Endothelial cell of umbilical vein (primary cell): ENCODE results near the gene PRDM16. TPM values are rescaled to one million over a fixed set of nuclear protein-coding genes. Genes with fewer than 3 reads are reported as not detected.

Experiments
- BruUV-seq: library from RNA; stranded (reverse); fragments of 400-500 nt; replicated peaks from 2 replicates; lab custom pipeline; 2021; lab: Mats Ljungman, UMichigan
- CTCF ChIA-PET: fragments of 300-600, 350-600 bp; sonication (Branson Sonifier 250); formaldehyde crosslinking; loops from one replicate; lab custom pipeline; 2021; ENCODE audit warnings: antibody characterized with exemption, inconsistent platforms; lab: Charles Lee
- POLR2A ChIA-PET: fragments of 300-600, 350-600 bp; sonication (Branson Sonifier 250); formaldehyde crosslinking; loops from one replicate; lab custom pipeline; 2021; ENCODE audit warnings: antibody characterized with exemption, inconsistent platforms; lab: Charles Lee
- DNase-seq: peaks from one replicate; pipeline ENCODE4 v3.0.0-alpha.2; 2011; ENCODE audit warnings: low read depth, low spot score
- FAIRE-seq: peaks from 2 replicates; lab custom pipeline; 2011; peaks lifted over from hg19 to GRCh38; lab: Jason Lieb, UNC
- H2AFZ ChIP-seq: 2 replicates; pipeline ENCODE4 v1.6.0; 2012; ENCODE audit warnings: low read depth, low read length, control low read depth, inconsistent platforms
- H3K27ac ChIP-seq: 2 replicates; pipeline ENCODE4 v1.5.1; 2011; ENCODE audit warnings: low read depth, mild to moderate bottlenecking, control low read depth, low read length, moderate library complexity; ENCODE audit not compliant: insufficient read depth
- H3K27me3 ChIP-seq, 2 experiments: 2 replicates each; pipeline versions ENCODE4 v1.6.0 to v1.6.1; 2011; ENCODE audit warnings: low read length in 2 of 2, mixed read lengths in 1 of 2; ENCODE audit not compliant: control insufficient read depth in 2 of 2, insufficient read depth in 2 of 2
- H3K36me3 ChIP-seq, 2 experiments: 2 replicates in 1 of 2; 3 replicates in 1 of 2; pipeline ENCODE4 v1.5.1; 2011; ENCODE audit warnings: low read length in 2 of 2, mild to moderate bottlenecking in 1 of 2, moderate library complexity in 1 of 2; ENCODE audit not compliant: control insufficient read depth in 2 of 2, insufficient read depth in 2 of 2; ENCODE audit errors: extremely low read depth in 1 of 2
- H3K4me1 ChIP-seq: 3 replicates; pipeline ENCODE4 v1.5.1; 2011; ENCODE audit warnings: mild to moderate bottlenecking, low read length; ENCODE audit not compliant: control insufficient read depth, insufficient read depth; ENCODE audit errors: extremely low read depth
- H3K4me2 ChIP-seq: 2 replicates; pipeline ENCODE4 v1.6.1; 2011; ENCODE audit warnings: low read length, control low read depth, mixed read lengths; ENCODE audit not compliant: insufficient read depth
- H3K4me3 ChIP-seq, 3 experiments: fragments of 200-600 bp in 1 of 3; sonication (generic), shearing (Covaris generic) in 1 of 3; replicated peaks in 1 of 3; 2 replicates each; pipeline ENCODE4 v1.5.1; 2011 to 2016; ENCODE audit warnings: control low read depth in 3 of 3, low read length in 3 of 3, mild to moderate bottlenecking in 2 of 3, inconsistent platforms in 1 of 3, low read depth in 1 of 3, moderate library complexity in 1 of 3; ENCODE audit not compliant: insufficient read depth in 1 of 3
- H3K79me2 ChIP-seq: 2 replicates; pipeline ENCODE4 v1.6.0; 2012; ENCODE audit warnings: low read length, inconsistent platforms; ENCODE audit not compliant: control insufficient read depth, insufficient read depth
- H3K9ac ChIP-seq: replicated peaks from 2 replicates; pipeline ENCODE3; 2011; ENCODE audit warnings: low read length, control low read depth; ENCODE audit not compliant: insufficient read depth; ENCODE audit errors: extremely low read depth
- H3K9me1 ChIP-seq: replicated peaks from 3 replicates; pipeline ENCODE4 v1.6.0; 2011; ENCODE audit warnings: mild to moderate bottlenecking, low read length; ENCODE audit not compliant: control insufficient read depth, insufficient read depth; ENCODE audit errors: extremely low read depth
- H3K9me3 ChIP-seq: replicated peaks from 2 replicates; pipeline ENCODE4 v1.5.1; 2012; ENCODE audit warnings: low read length, inconsistent platforms; ENCODE audit not compliant: control insufficient read depth, insufficient read depth
- H4K20me1 ChIP-seq: replicated peaks from 2 replicates; pipeline ENCODE3; 2011; ENCODE audit warnings: mild to moderate bottlenecking, low read length; ENCODE audit not compliant: control insufficient read depth, insufficient read depth; ENCODE audit errors: extremely low read depth
- EZH2 ChIP-seq: IDR thresholded peaks from 2 replicates; pipeline ENCODE4 v1.6.1; 2012; ENCODE audit warnings: borderline replicate concordance, low read depth, mild to moderate bottlenecking, moderate library complexity, low read length, inconsistent platforms; ENCODE audit not compliant: severe bottlenecking
- GATA2 ChIP-seq: IDR thresholded peaks from 2 replicates; pipeline ENCODE4 v1.7.0; 2011; ENCODE audit warnings: low read depth, mild to moderate bottlenecking, moderate library complexity, mixed read lengths, low read length; ENCODE audit not compliant: insufficient read length, insufficient read depth
- JUN ChIP-seq: IDR thresholded peaks from 2 replicates; pipeline ENCODE4 v1.6.1; 2011; ENCODE audit warnings: borderline replicate concordance, low read depth; ENCODE audit not compliant: insufficient read length, insufficient read depth
- MYC ChIP-seq: IDR thresholded peaks from one replicate; pipeline ENCODE4 v1.6.1; 2011; ENCODE audit warnings: mild to moderate bottlenecking, low read depth, low read length
- POLR2A ChIP-seq: IDR thresholded peaks from 2 replicates; pipeline ENCODE4 v1.6.1; 2012; ENCODE audit warnings: low read depth, mild to moderate bottlenecking, control low read depth, low read length
- POLR2AphosphoS5 ChIP-seq: IDR thresholded peaks from 2 replicates; pipeline ENCODE4 v1.6.1; 2012; ENCODE audit warnings: low read depth, mild to moderate bottlenecking, control low read depth, low read length, moderate library complexity; ENCODE audit not compliant: insufficient read depth
- dilution Hi-C: fragments of 300-500 bp; cut with MboI; formaldehyde crosslinking; loops from one replicate; pipeline ENCODE4 v1.15.0; 2019; ENCODE audit warnings: low sequenced_read_pairs; ENCODE audit not compliant: extremely low pct_ligation_motif_present
- intact Hi-C: fragments of 100-400 bp; cut with micrococcal nuclease; formaldehyde crosslinking; loops from one replicate; pipeline ENCODE4 v1.10.0; 2022
- polyA plus RNA-seq, 4 experiments: library from polyadenylated mRNA; depleted of rRNA in 3 of 4; stranded (reverse) in 3 of 4; unstranded in 1 of 4; fragments of >200 nt; gene quantifications; 2 replicates each; pipeline versions ENCODE4 v1.2.1 to v1.2.3, GENCODE V29; 2011 to 2012; ENCODE audit warnings: missing spikeins in 1 of 4
- total RNA-seq: library from RNA; stranded (reverse); gene quantifications from 2 replicates; pipeline ENCODE4 v1.2.3, GENCODE V29; 2021
- TF ChIP-seq, protein P1 (sequence below): IDR thresholded peaks from 2 replicates; pipeline ENCODE4 v1.6.1; 2011; ENCODE audit not compliant: insufficient read depth, insufficient read length

The PRDM16 gene
- total and polyA plus RNA-seq, 2 donors (not counting 3 experiments of a cell fraction or from before 2014, with no cell fraction given), result not detected

DNA sequence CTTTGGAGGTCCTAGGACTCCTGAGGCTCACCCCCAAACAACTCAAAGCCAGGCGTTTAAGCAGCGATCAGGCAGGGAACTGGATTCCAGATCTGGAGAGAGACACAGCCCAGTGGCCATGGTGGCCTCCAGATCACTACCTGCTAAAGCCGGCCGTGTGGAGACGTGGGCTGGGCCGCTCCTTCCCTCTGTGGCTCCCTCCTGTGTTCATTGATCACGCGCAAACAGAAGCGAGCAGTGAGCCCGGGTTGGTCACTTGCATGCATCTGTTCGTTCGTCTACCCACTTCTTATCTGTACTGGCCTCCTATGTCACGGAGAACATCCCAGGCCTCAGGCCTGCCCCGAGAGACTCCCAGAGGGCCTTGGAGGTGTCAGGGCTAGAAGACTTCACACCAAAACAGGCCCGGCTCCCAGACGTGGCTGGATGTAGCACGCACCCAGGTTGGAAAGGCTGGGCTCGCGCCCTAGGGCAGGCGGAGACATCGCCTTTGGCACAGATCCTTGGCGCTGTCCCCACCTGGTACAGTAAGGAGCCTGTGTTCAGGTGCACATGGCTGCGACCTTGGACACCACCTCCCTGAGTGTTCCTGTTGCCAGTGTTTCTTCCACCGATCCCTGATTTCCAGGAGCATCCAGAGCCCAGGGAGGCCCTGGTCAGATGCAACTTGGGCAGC lies 308.7 kb downstream of the PRDM16 start:
- Histone ChIP-seq H3K27me3 (no peaks in the 10 kb centered on the region), H3K9me1 (no peaks in the 10 kb centered on the region), H3K36me3 (no peaks in the 10 kb centered on the region), H3K27ac (no peak overlapping the region), H3K9me3 (no peaks in the 10 kb centered on the region), H3K79me2 (no peaks in the 10 kb centered on the region), H3K9ac (no peak overlapping the region), H3K4me3 (no peak overlapping the region), H3K4me2 (no peak overlapping the region), H4K20me1 (no peaks in the 10 kb centered on the region), H3K4me1 (no peaks in the 10 kb centered on the region), H2AFZ (no peak overlapping the region)
- intact Hi-C loops (no loop called here), dilution Hi-C loops (no loop called here)
- no peak for FAIRE-seq
- ChIA-PET CTCF (no interaction called here), POLR2A (no interaction called here)
- TF ChIP-seq, protein P1, sequence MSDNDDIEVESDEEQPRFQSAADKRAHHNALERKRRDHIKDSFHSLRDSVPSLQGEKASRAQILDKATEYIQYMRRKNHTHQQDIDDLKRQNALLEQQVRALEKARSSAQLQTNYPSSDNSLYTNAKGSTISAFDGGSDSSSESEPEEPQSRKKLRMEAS, result no peak
- TF ChIP-seq JUN, result no peak
- TF ChIP-seq POLR2AphosphoS5, result no peak
- TF ChIP-seq MYC, result no peak
- TF ChIP-seq POLR2A, result no peak
- no TSS peak for BruUV-seq
- DNase-seq, result no peak

DNA sequence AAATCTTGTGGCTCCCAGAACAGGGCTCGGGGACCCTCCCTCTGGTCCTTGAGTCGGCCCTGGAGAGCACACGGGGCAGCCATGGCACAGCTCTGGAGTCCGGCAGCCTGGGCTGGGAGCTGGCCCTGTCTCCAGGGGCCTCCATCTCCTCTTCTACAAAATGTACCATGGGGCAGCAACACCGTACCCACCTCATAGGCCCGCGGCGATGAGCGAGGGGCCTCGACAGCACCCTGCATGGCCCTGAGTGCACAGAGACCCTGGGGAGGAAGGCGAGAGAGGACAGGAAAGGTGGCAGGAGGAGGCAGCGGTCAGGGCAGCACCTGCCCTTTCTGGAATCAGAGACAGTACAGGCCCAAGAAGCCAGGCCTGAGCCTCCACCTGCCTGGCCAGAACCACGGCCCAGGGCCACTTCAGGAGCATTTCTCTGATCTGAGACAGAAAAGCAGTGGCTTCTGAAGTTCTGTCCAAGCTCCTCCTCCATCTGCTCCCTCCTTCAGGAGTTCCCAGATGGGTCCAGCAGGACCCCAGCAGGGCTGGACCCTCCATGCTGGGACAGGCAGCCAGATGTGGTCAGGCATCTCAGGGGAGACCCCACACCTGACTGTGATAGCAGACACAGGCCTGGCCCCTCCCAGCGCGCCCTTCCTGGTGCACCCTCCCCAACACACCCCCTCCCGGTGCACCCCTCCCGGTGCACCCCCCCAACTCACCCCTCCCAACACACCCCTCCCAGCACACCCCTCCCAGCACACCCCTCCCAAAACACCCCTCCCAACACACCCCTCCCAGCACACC lies 309.6 kb downstream of the PRDM16 start:
- Histone ChIP-seq H3K4me2 (no peak overlapping the region), H3K9ac (no peak overlapping the region), H3K4me3 (no peak overlapping the region), H3K9me1 (no peaks in the 10 kb centered on the region), H3K9me3 (no peaks in the 10 kb centered on the region), H3K27ac (no peak overlapping the region), H3K79me2 (no peaks in the 10 kb centered on the region), H3K4me1 (no peaks in the 10 kb centered on the region), H3K27me3 (no peaks in the 10 kb centered on the region), H3K36me3 (no peaks in the 10 kb centered on the region), H4K20me1 (no peaks in the 10 kb centered on the region), H2AFZ (no peak overlapping the region)
- no TSS peak for BruUV-seq
- POLR2A ChIA-PET, result no interaction called here
- DNase-seq (no peak), FAIRE-seq (no peak)
- no peak for TF ChIP-seq MYC
- TF ChIP-seq GATA2, result no peak
- TF ChIP-seq EZH2, result no peak
- TF ChIP-seq POLR2A, result no peak
- no peak for TF ChIP-seq JUN
- CTCF ChIA-PET, result no interaction called here
- intact Hi-C loops, result no loop called here
- dilution Hi-C loops, result no loop called here
